Activated CD4-positive, alpha-beta memory T cell treated with anti-CD3 and anti-CD28 coated beads, Interleukin-2, amount 10 ng/mL, durations not matched to agents 7 days and 5 days (primary cell): Measurements from ENCODE around the gene DSG3. TPM values are rescaled to one million over a fixed set of nuclear protein-coding genes. Genes with fewer than 3 reads are reported as not detected.

Source experiments
- total RNA-seq, 2 experiments: library from RNA; stranded (reverse); gene quantifications; one replicate each; pipeline ENCODE4 v1.2.3, GENCODE V29; 2021

Gene DSG3
- total RNA-seq, 2 experiments from 2014 or later, result not detected

Other genes starting within 250 kb of the DSG3 start
- gene DSG1, start 129.6 kb upstream of the DSG3 start, total RNA-seq, result not detected
- not detected for gene DSG4, start 71.0 kb upstream of the DSG3 start, total RNA-seq
- under 1 TPM; 0.10 to 0.13 TPM for gene DSG2, start 50.4 kb downstream of the DSG3 start, total RNA-seq
- not detected for gene TTR, start 144.1 kb downstream of the DSG3 start, total RNA-seq
- gene B4GALT6, start 236.8 kb downstream of the DSG3 start, total RNA-seq, result 1 to 10 TPM in 1 of 2 experiments, under 1 TPM in 1; 0.91 to 1.2 TPM